Erythroblast (primary cell): ENCODE results near the gene C7orf25.
"Not testable (repeated sequence)": the region's sequence is repeated elsewhere in the genome, so short reads cannot be mapped to it uniquely, and the experiment has no call there.

Experiments
- DNase-seq, 2 experiments: peaks; one replicate each; lab custom pipeline; 2025; lab: John Stamatoyannopoulos, UW
- GATA1 ChIP-seq: IDR thresholded peaks from 2 replicates; pipeline ENCODE4 v1.6.1; 2011; ENCODE audit warnings: low read depth, mild to moderate bottlenecking, control low read depth, low read length, moderate library complexity
- POLR2A ChIP-seq: IDR thresholded peaks from 2 replicates; pipeline ENCODE4 v1.6.1; 2011; ENCODE audit warnings: mild to moderate bottlenecking, low read length

Gene C7orf25

DNA sequence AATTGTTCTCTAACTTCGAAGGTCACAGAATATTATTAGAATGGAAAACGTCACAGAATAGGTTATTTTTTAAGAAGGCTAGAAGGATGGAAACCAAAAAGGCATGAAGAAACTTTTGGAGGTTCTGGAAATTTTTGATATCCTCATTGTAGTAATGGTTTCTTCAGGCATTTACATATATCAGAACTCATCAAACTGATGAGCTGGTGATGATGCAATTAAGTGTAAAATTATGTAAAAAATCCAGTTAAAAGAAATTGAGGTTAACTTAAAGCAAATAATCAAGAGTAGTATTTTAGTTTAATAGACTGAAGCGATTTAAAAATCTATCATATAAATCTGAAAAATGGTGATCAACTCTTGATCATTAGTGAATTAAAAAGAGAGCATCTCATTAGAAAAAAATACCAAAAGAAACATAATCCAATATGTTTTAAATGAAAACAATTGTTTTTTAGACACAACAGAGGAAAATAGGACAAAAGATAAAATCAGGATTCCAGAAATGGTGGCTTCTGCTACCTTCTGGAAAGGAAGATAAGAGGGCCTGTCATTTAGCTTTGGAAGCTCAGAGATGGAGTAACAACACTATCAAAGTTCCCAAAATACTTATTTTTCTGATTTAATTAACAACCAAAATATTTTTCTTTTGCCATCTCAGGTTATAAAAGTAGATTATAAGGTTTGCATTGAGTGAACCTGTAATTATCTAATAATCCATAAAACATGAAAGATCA, 10.3 kb upstream of the C7orf25 start:
- DNase-seq: peak in 1 of 2 experiments; percentile 9
- TF ChIP-seq POLR2A (no peak), GATA1 (no peak)

GRCh38 chr7:42915356-42915755, 3.5 kb upstream of the C7orf25 start:
- TF ChIP-seq POLR2A (no peak), GATA1 (no peak)

DNA sequence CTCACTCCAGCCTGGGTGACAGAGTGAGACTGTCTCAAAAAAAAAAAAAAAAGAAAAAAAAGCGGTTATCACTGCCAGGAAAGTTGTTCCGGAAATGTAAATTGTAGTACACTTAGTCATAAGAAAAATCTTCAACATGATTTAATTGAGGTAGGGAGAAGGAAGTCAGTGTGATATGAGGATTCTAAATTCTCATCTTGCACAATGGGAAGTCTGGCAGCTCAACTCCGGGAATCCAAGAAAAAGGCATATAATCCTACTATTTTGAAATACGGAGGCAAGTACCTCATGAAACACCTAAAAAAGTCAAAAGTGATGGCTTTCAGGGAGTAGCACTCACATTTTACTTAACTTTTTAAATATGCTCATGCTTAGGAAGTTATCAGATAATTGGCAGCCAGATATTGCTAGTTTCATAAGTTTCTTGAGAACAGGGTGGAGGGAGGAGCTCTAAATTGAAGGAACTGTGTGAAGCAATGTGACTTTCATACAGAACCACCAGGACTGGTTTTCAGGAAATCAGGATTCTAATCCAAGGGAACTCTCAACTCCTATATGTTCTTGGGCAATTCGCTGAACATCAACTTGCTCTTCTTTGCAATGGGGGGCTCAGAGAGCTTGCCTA, 2.7 kb upstream of the C7orf25 start:
- DNase-seq: peak; percentile 7 to 21
- TF ChIP-seq POLR2A (no peak), GATA1 (no peak)

More at GRCh38 chr7:42915356-42915755, 3.5 kb upstream of the C7orf25 start:
- DNase-seq: no peak

DNA sequence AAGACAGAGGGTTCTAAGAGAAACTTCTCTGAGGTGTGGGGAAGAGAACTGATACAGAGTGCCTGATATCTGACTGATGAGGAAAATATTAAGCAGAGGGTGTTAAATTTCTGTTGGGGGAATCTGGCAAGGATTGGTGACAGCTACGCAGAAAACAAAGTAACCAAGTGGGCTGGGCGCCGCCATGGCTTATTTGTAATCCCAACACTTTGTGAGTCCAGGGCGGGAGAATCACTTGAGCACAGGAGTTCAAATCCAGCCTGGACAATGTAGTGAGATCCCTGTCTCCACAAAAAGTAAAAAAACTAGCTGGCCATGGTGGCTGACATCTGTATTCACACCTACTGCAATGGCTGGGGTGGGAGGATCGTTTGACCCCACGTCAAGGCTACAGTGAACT, 2.1 kb upstream of the C7orf25 start:
- no peak for DNase-seq
- TF ChIP-seq GATA1 (no peak), POLR2A (no peak)

- no peak for TF ChIP-seq GATA1
- no peak for TF ChIP-seq POLR2A
- DNase-seq: peak; percentile 10 to 16
These were observed 1.7 kb upstream of the C7orf25 start for GRCh38 chr7:42913591-42913990.

GRCh38 chr7:42910306-42910705, 1.6 kb downstream of the C7orf25 start:
- no peak for DNase-seq
- TF ChIP-seq GATA1 (no peak), POLR2A (no peak)

- DNase-seq: no peak
- TF ChIP-seq GATA1 (no peak), POLR2A (no peak)
These were observed 4.6 kb downstream of the C7orf25 start for GRCh38 chr7:42907316-42907715.

DNA sequence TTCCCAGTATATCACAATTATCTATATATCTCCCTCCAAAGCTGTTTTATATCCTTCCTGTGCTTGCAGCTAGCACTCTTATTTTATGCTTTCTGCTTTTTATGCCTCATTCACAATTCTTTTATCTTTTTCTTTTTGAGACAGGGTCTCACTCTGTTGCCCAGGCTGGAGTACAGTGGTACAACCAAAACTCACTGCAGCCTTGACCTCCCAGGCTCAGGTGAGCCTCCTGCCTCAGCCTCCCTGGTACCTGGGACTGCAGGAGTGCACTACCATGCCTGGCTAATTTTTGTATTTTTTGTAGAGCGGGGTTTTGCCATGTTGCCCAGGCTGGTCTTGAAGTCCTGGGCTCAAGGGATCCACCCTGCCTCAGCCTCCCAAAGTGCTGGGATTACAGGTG, 5.7 kb downstream of the C7orf25 start:
- TF ChIP-seq GATA1 (no peak), POLR2A (no peak)
- no peak for DNase-seq

DNA sequence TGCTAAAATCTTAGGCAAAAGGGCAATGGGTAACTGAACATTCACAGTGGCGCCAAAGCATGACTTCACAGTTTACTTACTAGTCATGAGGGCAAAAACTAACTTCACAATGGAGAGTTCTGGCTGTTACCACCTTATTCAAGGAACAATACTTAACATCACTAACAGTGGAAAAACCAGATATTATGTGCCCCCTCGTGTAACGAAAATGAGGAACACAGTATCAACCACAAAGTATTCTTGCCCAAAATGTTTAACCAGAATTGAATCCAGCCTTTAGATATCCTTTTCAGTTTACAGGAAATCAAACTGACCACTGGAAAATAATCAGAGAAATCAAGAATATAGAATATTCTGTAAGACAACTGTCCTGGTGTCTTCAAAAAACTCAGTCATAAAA, 9.5 kb downstream of the C7orf25 start:
- no peak for DNase-seq

GRCh38 chr7:42900842-42901241, 11.0 kb downstream of the C7orf25 start:
- DNase-seq: no peak
- TF ChIP-seq POLR2A (no peak), GATA1 (no peak)

More for the DNA sequence above, 9.5 kb downstream of the C7orf25 start:
- TF ChIP-seq GATA1: no peak
- no peak for TF ChIP-seq POLR2A

- peak in 1 of 2 experiments; percentile 11 for DNase-seq
- TF ChIP-seq POLR2A (no peak), GATA1 (no peak)
These were observed 18.3 kb downstream of the C7orf25 start for GRCh38 chr7:42893346-42894240.

DNA sequence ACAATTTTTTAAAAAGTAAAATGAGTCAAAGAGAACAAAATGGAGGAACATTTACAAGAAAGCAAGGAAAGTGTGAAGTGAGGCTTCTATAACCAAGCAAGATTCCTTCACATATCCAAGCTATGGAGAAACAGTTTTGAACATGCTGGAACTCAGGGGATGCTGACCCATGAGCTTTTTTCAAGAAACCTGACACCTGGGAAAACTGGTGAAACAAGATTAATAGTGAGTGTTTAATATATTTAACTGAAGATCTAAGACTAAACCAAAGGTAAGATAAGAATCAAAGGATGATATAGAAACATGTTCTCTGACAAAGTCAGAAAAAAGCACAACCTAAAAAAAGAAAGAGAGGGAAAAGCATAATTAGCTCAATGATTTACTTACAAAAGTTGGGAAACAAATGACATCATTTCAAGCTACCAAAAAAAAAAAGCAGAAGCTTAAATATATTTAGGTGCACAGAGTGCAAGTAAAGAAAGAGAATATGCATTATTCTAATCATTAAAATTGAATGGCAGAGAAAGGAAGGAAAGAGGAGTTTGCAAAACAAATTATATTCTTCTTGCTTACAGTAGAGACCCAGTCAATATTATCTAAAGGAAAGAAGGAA, 24.9 kb downstream of the C7orf25 start:
- TF ChIP-seq POLR2A: no peak
- no peak for TF ChIP-seq GATA1
- no peak for DNase-seq

GRCh38 chr7:42886129-42886528, 25.7 kb downstream of the C7orf25 start:
- DNase-seq: peak; percentile 10 to 19

GRCh38 chr7:42885183-42885582, 26.7 kb downstream of the C7orf25 start:
- not testable (repeated sequence) for DNase-seq

More at GRCh38 chr7:42886129-42886528, 25.7 kb downstream of the C7orf25 start:
- TF ChIP-seq GATA1 (no peak), POLR2A (no peak)
